Fibroblast of skin of left biceps (primary cell): ENCODE measurements around the gene CABP4.
"Not testable (repeated sequence)": the region's sequence is repeated elsewhere in the genome, so short reads cannot be mapped to it uniquely, and the experiment has no call there.

Source experiments
- DNase-seq, 2 experiments: peaks; one replicate each; pipeline ENCODE4 v3.0.0-alpha.2; 2013; ENCODE audit warnings: low read depth in 2 of 2

CABP4 gene

DNA sequence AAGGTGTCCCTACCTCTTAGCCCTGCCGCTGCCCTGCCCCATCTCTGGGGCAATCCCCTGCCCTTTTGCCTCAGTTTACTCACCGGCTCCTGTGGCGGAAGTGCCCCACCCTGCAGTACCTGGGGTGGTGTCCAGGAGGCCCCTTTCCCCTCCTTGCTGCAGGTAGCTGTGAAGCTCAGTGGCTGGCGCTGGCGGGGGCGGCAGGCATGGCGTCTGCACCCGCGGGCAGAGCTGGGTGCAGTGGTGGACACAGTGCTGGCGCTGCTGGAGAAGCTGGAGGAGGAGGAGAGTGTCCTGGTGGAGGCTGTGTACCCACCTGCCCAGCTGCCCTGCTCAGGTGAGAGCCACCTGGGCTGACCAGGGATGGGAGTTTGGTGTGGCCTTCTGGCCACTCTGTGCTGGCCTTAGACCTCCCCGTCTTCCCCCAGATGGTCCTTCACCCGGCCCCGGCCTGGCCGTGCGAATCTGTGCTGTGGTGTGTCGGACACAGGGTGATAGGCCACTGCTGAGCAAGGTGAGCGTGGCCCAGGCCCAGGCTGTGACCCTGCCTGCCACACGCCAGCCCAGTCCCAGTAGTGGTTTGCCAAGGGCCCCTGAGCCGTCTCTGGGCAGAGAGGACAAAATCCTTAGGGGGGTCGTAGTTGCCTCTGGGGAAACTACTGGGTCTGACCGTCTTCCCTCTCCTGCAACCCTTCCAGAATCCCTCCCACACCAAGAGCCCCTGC is 35.7 kb upstream of the CABP4 start:
- no peak for DNase-seq

DNA sequence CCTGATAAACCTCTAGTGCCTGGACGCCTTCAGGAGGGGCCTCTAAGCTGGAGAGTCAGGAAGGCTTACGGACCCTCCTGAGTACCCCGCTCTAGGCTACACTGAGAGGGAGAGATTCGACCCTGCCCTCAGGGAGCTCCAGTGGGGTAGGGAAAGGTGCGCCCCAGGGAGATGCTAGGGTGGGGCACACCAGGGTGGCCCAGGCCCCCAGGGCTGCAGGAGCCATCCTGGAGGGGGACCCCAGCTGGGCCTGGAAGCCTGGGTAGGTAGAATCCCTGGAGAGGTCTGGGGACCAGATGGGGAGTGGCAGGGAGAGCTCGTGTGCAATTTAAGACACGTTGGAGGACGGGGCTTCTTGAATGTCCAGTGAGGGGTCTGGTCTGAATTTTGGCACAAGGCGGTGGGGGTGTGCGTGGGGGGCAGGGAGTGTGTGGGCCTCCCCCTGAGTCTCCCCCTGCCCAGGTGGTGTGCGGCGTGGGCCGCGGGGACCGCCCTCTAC is 35.0 kb upstream of the CABP4 start:
- no peak for DNase-seq

DNA sequence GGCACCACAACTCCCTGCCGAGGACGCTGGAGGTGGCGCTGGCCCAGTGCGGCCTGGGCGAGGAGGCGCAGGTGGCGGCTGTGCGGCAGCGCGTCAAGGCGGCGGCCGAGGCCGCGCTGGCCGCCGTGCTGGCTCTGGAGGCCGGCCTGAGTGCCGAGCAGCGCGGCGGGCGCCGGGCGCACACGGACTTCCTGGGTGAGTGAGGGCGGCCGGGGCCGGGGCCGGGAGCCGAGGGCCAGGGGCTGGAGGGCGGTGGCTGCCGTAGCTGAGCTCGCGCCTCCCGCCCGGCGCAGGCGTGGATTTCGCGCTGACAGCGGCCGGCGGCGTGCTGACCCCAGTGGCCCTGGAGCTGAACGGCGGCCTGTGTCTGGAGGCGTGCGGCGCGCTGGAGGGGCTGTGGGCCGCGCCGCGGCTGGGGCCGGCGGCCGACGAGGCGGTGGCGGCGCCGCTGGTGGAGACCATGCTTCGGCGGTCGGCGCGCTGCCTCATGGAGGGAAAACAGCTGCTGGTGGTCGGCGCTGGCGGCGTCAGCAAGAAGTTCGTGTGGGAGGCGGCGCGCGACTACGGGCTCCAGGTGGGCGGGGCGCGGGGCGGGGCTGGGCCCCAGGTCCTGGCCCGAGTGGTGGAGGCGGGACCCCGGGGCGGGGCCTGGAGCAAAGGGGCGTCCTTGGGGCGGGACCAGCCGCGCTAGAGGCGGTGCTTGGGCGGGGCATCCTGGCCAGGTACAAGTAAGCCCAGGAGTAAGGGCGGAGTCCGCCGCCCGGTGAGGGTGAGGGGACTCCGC is 34.3 kb upstream of the CABP4 start:
- peak; percentile 66 to 73 for DNase-seq

DNA sequence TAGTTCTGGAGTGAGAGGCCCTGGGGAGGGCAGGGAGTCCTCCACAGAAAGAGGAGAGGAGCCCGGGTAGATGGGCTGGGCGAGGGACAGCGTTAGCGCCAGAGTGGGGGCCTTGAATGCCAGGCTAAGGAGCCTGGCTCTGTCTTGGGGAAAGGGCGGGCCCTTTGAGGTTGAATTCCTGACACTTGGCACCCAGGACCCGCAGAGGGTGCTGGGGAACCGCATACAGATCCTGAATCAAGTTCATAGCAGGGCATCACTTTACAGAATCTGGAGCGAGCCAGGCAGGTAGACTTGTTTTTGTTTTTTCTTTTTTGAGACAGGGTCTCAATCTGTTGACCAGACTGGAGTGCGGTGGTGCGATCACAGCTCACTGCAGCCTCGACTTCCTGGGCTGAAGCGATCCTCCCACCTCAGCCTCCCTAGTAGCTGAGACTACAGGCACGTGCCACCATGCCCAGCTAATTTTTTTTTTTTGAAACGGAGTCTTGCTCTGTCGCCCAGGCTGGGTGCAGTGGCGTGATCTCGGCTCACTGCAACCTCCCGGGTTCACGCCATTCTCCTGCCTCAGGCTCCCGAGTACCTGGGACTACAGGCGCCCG is 33.6 kb upstream of the CABP4 start:
- no peak for DNase-seq

DNA sequence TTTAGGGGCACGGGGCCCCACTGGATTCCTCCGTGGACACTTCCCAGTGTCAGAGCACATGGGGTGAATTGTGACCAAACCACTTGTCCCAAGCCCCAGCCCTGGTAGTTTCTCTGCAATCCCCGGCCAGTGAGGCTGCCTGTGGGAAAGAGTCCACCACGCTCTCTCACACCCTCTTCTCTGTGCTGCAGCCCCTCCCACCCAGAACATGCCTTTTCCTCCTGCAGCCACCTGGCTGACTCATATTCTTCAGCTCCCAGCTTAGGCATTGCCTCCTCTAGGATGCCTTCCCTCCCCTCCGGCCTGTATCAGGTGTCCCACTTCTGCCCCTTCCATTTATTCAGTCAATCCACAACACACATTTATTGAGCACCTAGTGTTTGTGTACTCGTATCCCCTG is 32.3 kb upstream of the CABP4 start:
- no peak for DNase-seq

DNA sequence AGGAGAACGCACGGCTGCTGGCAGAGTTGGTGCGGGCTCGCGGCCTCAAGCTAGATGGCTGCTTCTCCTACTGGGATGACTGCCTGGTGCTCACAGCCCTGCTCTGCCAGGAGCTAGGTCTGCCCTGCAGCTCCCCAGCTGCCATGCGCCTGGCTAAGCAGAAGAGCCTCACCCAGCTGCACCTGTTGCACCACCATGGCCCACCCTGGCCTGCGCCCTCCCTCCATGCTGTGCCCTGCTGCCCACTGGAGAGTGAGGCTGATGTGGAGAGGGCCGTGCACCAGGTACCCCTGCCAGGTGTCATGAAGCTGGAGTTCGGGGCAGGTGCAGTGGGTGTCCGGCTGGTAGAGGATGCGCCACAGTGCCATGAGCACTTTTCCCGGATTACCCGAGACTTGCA is 31.7 kb upstream of the CABP4 start:
- DNase-seq, result no peak

DNA sequence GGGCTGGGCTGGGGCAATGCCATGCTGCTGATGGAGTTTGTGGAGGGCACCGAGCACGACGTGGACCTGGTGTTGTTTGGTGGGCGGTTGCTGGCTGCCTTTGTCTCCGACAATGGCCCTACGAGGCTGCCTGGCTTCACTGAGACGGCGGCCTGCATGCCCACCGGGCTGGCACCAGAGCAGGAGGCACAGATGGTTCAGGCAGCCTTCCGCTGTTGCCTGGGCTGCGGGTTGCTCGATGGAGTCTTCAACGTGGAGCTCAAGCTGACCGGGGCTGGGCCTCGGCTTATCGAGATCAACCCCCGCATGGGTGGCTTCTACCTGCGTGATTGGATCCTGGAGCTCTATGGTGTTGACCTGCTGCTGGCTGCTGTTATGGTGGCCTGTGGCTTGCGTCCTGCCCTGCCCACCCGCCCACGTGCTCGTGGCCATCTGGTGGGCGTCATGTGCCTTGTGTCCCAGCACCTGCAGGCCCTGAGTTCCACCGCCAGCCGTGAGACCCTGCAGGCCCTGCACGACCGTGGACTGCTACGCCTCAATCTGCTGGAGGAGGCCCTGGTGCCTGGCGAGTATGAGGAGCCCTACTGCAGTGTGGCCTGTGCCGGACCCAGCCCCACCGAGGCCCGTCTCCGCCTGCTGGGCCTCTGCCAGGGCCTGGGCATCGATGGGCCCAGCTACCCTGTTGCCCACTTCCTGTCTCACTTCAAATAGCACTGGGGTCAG is 31.1 kb upstream of the CABP4 start:
- no peak for DNase-seq

DNA sequence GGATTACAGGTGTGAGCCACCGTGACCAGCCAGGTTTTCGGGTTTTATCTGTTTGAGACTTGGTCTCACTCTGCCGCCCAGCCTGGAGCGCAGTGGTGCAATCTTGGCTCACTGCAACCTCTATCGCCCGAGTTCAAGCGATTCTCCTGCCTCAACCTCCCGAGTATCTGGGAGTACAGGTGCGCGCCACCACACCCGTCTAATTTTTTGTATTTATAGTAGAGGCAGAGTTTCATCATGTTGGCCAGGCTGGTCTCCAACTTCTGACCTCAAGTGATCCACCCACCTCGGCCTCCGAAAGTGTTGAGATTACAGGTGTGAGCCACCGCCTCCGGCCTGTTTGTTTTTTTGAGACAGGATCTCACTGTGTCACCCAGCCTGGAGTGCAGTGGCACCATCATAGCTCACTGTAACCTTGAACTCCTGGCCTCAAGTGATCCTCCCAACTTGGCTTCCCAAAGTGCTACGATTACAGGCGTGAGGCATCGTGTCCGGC is 27.7 kb upstream of the CABP4 start:
- DNase-seq, result not testable (repeated sequence)

DNA sequence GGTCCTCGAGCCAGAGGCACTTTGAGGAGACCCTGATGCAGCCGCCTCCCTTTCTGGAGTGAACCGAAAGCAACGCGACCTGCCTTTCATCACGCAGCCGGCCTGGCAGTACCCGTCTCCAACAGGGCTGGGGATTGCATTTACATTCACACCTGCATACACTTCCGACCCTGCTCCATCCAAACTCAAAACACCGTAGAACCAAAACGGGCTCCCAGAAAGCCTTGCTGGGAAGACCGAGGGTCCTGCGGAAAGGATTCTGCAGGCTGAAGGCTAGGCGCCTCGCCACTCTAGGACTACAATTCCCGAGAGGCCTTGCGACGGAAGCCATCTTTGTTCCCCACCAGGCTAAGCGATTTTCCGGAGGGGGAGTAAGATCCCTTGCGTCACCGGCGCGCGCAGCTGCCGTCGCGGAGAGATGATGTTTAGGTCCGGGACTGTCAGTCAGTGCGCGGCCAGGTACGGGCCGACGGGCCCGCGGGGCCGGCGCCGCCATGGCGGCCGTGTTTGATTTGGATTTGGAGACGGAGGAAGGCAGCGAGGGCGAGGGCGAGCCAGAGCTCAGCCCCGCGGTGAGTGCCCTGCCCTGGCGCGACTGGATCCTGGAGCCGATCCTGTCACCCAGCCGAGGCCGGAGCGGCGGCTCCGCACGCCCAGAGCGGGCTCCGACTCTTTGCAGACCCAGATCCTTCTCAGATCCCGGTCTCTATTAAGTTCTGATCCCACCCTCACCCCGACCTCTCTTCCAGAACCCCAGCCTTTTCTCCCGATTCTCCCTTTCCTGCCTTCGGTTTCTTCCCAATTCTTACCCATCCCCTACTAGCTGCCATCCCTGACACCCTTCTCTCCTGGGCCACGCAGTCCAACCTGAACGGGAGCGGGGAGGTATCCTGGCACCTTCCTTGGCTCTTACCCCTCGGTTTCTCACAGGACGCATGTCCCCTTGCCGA is 26.8 kb upstream of the CABP4 start, which contains the start of gene RPS6KB2:
Gene RPS6KB2, plus strand, starts transcription at position 443 of the 950 bp plus-strand sequence. Its CDS starts 52 bp downstream, at position 495.
- DNase-seq, result peak; percentile 90 to 91

DNA sequence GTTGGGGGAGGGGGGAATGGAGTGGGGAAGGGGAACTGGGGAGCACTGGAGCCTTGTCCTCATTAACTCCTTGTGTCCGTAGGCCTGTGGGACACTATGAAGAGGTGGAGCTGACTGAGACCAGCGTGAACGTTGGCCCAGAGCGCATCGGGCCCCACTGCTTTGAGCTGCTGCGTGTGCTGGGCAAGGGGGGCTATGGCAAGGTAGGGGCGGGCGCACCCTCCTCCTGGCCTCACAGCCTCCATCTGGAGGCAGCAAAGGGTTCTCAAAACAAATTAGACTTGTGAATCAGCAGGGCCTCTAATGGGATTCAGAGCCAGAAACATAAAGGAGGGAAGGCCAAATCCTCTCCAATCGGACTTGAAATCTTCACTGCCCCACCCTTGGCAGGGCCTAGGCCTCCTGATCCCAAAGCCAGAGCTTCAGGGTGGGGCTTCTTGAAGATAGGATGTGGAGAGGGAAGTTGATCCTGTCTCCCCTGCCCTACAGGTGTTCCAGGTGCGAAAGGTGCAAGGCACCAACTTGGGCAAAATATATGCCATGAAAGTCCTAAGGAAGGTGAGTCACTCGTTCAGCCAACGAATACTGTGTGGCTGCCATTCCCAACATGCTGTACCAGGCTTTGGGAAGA is 26.0 kb upstream of the CABP4 start:
- no peak for DNase-seq

DNA sequence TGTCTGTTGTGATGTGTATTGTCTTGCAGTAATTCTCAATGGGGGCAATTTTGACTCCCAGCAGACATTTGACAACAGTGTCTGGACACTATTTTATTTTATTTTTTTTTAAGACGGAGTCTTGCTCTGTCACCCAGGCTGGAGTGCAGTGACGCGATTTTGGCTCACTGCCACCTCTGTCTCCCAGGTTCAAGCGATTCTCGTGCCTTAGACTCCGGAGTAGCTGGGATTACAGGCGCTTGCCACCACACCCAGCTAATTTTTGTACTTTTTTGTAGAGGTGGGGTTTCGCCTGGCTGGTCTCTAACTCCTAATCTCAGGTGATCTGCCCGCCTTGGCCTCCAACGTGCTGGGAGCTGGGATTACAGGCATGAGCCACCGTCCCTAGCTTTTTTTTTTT is 25.4 kb upstream of the CABP4 start:
- DNase-seq, result no peak

DNA sequence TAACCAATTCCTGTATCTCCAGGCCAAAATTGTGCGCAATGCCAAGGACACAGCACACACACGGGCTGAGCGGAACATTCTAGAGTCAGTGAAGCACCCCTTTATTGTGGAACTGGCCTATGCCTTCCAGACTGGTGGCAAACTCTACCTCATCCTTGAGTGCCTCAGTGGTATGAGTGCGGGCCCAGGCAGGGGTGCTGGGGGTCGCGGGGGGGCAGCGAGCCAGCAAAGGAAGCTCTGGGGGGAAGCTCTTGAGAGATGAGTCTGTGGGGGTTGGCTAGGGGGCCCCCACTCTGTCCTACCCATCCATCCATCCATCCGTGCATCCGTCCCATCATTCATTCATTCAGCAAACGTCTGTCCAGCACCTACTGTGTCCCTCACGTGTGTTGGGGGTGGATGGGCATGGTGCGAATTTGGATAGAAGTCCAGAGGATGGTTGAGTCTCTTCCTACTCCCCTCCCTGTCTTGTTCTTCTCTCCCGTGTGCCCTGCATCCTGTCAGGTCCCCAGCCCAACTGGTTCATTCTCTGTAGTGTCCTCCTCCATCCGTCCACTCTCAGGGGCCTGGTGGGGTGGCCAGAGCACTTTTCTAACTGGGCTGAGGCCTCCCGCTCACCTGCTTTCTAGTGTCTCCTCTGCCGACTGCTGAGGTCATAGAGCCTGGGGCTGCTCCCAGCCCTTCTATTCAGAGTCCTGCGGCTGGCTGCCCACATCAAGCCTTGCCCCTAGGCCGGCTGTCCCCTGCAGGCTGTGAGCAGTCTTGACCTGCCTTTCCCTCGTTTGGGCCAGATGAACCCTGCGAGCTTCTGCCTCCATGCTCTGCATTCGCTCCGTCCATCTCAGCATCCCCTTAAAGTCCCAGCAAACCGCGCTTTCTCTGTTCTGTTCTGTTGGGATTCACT is 23.6 kb upstream of the CABP4 start:
- no peak for DNase-seq

DNA sequence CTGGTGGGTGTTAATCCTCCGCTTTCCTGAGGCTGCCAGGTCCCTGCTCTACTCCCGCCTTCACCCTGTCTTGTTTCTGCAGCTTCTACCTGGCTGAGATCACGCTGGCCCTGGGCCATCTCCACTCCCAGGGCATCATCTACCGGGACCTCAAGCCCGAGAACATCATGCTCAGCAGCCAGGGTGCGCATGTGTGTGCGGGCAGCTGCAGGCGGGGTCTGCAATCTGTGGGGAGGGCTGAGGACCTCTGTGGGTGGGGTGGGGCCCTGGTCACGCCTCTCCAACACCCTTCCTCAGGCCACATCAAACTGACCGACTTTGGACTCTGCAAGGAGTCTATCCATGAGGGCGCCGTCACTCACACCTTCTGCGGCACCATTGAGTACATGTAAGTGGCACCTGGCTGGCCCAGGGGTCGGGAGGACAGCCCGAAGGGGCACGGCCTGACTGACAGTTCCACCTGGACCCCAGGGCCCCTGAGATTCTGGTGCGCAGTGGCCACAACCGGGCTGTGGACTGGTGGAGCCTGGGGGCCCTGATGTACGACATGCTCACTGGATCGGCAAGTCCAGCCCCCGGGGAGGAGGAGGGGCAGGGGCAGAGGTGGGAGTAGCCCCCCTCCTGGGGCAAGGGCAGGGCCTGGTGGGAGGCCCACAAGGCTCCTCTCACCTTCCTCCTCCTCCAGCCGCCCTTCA is 22.4 kb upstream of the CABP4 start:
- DNase-seq, result no peak

DNA sequence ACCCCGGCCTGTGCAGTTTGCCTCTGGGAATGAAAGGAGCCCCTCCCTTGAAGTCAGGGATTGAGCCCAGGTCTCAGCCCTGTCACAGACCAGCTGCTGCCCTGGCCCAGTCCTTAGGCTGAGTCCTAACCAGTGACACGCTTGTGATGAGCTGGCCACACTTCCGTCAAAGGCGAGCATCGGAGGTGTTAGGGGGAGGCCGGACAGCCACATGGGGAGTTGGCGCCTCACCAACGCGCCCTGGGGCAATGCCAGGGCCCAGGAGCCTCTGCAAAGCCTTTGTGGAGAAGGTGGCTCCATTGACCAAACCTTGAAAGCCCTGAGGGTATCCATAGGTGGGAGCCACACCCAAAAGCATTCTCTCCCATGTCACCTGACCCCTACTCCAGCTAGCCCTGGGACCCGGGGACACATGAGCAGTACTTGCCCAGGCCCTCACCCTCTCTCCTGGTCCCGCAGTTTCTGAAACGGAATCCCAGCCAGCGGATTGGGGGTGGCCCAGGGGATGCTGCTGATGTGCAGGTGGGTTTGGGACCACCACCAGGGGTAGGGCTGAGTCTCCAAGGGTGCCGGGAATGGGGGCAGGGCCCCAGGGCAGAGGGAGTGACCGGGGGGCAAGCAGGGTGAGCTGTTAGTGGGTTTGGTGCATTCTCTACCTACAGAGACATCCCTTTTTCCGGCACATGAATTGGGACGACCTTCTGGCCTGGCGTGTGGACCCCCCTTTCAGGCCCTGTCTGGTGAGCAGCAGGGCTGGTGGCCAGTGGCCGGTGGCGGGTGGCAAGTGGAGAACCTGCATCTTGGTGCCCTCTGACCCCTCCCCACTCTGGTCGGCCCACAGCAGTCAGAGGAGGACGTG is 21.4 kb upstream of the CABP4 start:
- no peak for DNase-seq

DNA sequence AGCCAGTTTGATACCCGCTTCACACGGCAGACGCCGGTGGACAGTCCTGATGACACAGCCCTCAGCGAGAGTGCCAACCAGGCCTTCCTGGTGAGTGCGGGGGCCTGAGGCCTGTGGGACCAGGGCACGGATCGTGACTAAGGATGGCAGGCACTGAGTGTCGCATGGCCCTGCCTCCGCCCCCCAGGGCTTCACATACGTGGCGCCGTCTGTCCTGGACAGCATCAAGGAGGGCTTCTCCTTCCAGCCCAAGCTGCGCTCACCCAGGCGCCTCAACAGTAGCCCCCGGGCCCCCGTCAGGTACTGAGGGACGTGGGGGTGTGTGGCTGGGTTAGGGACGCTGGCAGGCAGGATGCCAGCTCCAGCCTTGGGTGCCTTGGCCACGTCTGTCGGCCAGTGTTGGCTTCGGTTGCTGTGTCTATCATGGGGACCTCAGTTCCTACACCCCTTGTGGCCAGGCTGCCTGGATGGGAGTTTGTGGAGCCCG is 20.7 kb upstream of the CABP4 start:
- no peak for DNase-seq

DNA sequence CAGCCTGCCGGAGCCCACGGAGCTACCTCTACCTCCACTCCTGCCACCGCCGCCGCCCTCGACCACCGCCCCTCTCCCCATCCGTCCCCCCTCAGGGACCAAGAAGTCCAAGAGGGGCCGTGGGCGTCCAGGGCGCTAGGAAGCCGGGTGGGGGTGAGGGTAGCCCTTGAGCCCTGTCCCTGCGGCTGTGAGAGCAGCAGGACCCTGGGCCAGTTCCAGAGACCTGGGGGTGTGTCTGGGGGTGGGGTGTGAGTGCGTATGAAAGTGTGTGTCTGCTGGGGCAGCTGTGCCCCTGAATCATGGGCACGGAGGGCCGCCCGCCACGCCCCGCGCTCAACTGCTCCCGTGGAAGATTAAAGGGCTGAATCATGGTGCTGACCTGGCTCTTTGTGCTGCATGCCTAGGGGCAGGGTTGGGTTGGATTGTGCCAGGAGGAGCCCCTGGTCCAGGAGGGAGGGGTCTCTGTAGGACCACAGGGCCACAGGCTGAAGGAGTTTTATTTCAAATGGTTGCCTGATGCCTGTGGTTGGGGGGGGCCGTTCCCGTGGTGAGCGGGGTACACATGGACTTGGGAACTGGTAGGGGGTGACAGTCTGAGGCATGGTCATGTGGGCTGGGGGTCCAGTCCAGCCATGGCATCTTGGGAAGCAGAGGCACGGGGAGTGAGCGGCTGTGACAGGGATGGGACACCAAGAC is 20.0 kb upstream of the CABP4 start:
- DNase-seq, result no peak
